SU-DHL-6 (cell line): ENCODE measurements around the gene NOXA1.

Experiments used
- H2AFZ ChIP-seq: fragments of 200-600 bp; sonication (generic); 2 replicates; pipeline ENCODE4 v1.6.1; 2014; ENCODE audit warnings: low read depth, mild to moderate bottlenecking, moderate library complexity, mixed read lengths, antibody characterized with exemption, low read length; ENCODE audit not compliant: severe bottlenecking
- H3F3A ChIP-seq: fragments of 200-600 bp; shearing (Covaris generic); 2 replicates; pipeline ENCODE4 v1.6.0; 2016; ENCODE audit warnings: antibody characterized with exemption, mild to moderate bottlenecking; ENCODE audit not compliant: insufficient read depth
- H3K27ac ChIP-seq: fragments of 200-600 bp; sonication (generic); 2 replicates; pipeline ENCODE4 v1.5.1; 2016; ENCODE audit warnings: low read depth, mild to moderate bottlenecking, low read length, moderate library complexity, mixed read lengths
- H3K27me3 ChIP-seq: fragments of 200-600 bp; sonication (generic), shearing (Covaris generic); 2 replicates; pipeline ENCODE4 v1.6.0; 2014; ENCODE audit warnings: mild to moderate bottlenecking, low read length
- H3K36me3 ChIP-seq: fragments of 200-600 bp; sonication (generic); 2 replicates; pipeline ENCODE4 v1.6.1; 2014; ENCODE audit warnings: mild to moderate bottlenecking, low read length, mixed read lengths
- H3K4me2 ChIP-seq: fragments of 300-600, 200-600 bp; shearing (Covaris generic), sonication (generic); 2 replicates; pipeline ENCODE4 v1.6.0; 2014; ENCODE audit warnings: low read length, low read depth, mild to moderate bottlenecking; ENCODE audit not compliant: poor library complexity, severe bottlenecking
- H3K4me3 ChIP-seq: fragments of 200-600 bp; sonication (generic); 2 replicates; pipeline ENCODE4 v1.5.1; 2014; ENCODE audit warnings: antibody characterized with exemption, low read length, mild to moderate bottlenecking, mixed read lengths; ENCODE audit not compliant: insufficient read depth, poor library complexity, severe bottlenecking
- H3K79me2 ChIP-seq: fragments of 200-600 bp; sonication (generic); 2 replicates; pipeline ENCODE4 v1.6.1; 2014; ENCODE audit warnings: mild to moderate bottlenecking, low read length, moderate library complexity; ENCODE audit not compliant: insufficient read depth
- H3K9ac ChIP-seq: fragments of 200-600 bp; sonication (generic); 2 replicates; pipeline ENCODE4 v1.7.0; 2014; ENCODE audit warnings: mild to moderate bottlenecking, low read length
- H3K9me2 ChIP-seq: fragments of 200-600 bp; sonication (generic); replicated peaks from 2 replicates; pipeline ENCODE4 v1.6.1; 2014; ENCODE audit warnings: low read length; ENCODE audit not compliant: insufficient read depth
- H3K9me3 ChIP-seq: fragments of 200-600 bp; sonication (generic); 2 replicates; pipeline ENCODE4 v1.6.1; 2014; ENCODE audit warnings: low read length, mixed read lengths; ENCODE audit not compliant: insufficient read depth
- H4K20me1 ChIP-seq: fragments of 200-600 bp; sonication (generic); 2 replicates; pipeline ENCODE4 v1.6.1; 2014; ENCODE audit warnings: low read depth, mild to moderate bottlenecking, antibody characterized with exemption, low read length, moderate library complexity, mixed read lengths
- EZH2phosphoT487 ChIP-seq: fragments of 200-600 bp; sonication (generic), shearing (Covaris generic); conservative IDR thresholded peaks from 2 replicates; pipeline ENCODE4 v1.6.1; 2018; ENCODE audit warnings: mild to moderate bottlenecking, antibody characterized with exemption, low read length, moderate library complexity, mixed read lengths
- TF ChIP-seq, protein P1 (sequence below): fragments of 200-600 bp; sonication (generic); IDR thresholded peaks from one replicate; pipeline ENCODE4 v1.5.1; 2017; ENCODE audit warnings: antibody characterized with exemption, mild to moderate bottlenecking, low read length, moderate library complexity; ENCODE audit not compliant: insufficient read depth, poor library complexity, severe bottlenecking

The NOXA1 gene

GRCh38 chr9:137412431-137412830 is 10.8 kb upstream of the NOXA1 start:
- H3K9me2 ChIP-seq = no peaks in the 10 kb centered on the region
- TF ChIP-seq, protein P1, sequence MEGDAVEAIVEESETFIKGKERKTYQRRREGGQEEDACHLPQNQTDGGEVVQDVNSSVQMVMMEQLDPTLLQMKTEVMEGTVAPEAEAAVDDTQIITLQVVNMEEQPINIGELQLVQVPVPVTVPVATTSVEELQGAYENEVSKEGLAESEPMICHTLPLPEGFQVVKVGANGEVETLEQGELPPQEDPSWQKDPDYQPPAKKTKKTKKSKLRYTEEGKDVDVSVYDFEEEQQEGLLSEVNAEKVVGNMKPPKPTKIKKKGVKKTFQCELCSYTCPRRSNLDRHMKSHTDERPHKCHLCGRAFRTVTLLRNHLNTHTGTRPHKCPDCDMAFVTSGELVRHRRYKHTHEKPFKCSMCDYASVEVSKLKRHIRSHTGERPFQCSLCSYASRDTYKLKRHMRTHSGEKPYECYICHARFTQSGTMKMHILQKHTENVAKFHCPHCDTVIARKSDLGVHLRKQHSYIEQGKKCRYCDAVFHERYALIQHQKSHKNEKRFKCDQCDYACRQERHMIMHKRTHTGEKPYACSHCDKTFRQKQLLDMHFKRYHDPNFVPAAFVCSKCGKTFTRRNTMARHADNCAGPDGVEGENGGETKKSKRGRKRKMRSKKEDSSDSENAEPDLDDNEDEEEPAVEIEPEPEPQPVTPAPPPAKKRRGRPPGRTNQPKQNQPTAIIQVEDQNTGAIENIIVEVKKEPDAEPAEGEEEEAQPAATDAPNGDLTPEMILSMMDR = no peak
- TF ChIP-seq EZH2phosphoT487 = no peak
- no peaks in the 10 kb centered on the region for H3F3A ChIP-seq
- H3K9ac ChIP-seq = no peak overlapping the region
- H4K20me1 ChIP-seq = no peaks in the 10 kb centered on the region; the same call in 1 of the 2 replicates
- H3K36me3 ChIP-seq = no peaks in the 10 kb centered on the region
- H3K79me2 ChIP-seq = no peaks in the 10 kb centered on the region
- no peak overlapping the region for H2AFZ ChIP-seq
- H3K4me3 ChIP-seq = no peak overlapping the region
- no peak overlapping the region for H3K27ac ChIP-seq
- no peaks in the 10 kb centered on the region for H3K9me3 ChIP-seq
- no peaks in the 10 kb centered on the region for H3K27me3 ChIP-seq
- H3K4me2 ChIP-seq = no peak overlapping the region

GRCh38 chr9:137415451-137415850 is 7.7 kb upstream of the NOXA1 start:
- Histone ChIP-seq H2AFZ (no peak overlapping the region), H3K27ac (no peak overlapping the region)
- no peak for TF ChIP-seq EZH2phosphoT487
- TF ChIP-seq, protein P1 = no peak

GRCh38 chr9:137416006-137416562 is 7.1 kb upstream of the NOXA1 start:
- H3K4me2 ChIP-seq = no peak overlapping the region

More at GRCh38 chr9:137415451-137415850, 7.7 kb upstream of the NOXA1 start:
- H3K4me3 ChIP-seq = no peak overlapping the region
- H3K9me2 ChIP-seq = no peaks in the 10 kb centered on the region
- no peak overlapping the region for H3K9ac ChIP-seq
- no peaks in the 10 kb centered on the region for H3K9me3 ChIP-seq
- no peaks in the 10 kb centered on the region for H3F3A ChIP-seq
- H3K79me2 ChIP-seq = no peaks in the 10 kb centered on the region
- H4K20me1 ChIP-seq = peaks cover 4% of the 10 kb centered on the region
- H3K4me2 ChIP-seq = no peak overlapping the region
- no peaks in the 10 kb centered on the region for H3K36me3 ChIP-seq
- H3K27me3 ChIP-seq = no peaks in the 10 kb centered on the region

More at GRCh38 chr9:137416006-137416562, 7.1 kb upstream of the NOXA1 start:
- Histone ChIP-seq H3K9ac (no peak overlapping the region), H3K4me3 (no peak overlapping the region), H3K79me2 (no peaks in the 10 kb centered on the region), H3K9me2 (no peaks in the 10 kb centered on the region), H3K36me3 (no peaks in the 10 kb centered on the region), H3K9me3 (no peaks in the 10 kb centered on the region), H2AFZ (no peak overlapping the region), H3K27me3 (no peaks in the 10 kb centered on the region), H3F3A (0 out of 2 replicates have a peak, but pooled peaks cover under 1% of the 10 kb centered on the region), H4K20me1 (peaks cover 4% of the 10 kb centered on the region), H3K27ac (no peak overlapping the region)
- TF ChIP-seq, protein P1 = no peak
- TF ChIP-seq EZH2phosphoT487 = no peak
